GM12892 (cell line): ENCODE results near the gene EMID1.

ENCODE experiments used
- DNase-seq: peaks from one replicate; pipeline ENCODE4 v3.0.0; 2011; ENCODE audit not compliant: insufficient read length
- FAIRE-seq: peaks from 2 replicates; lab custom pipeline; 2011; peaks lifted over from hg19 to GRCh38; lab: Jason Lieb, UNC
- POLR2A ChIP-seq: IDR thresholded peaks from 2 replicates; pipeline ENCODE4 v1.6.1; 2011; ENCODE audit warnings: low read depth, low read length, control low read depth
- POLR2AphosphoS5 ChIP-seq: IDR thresholded peaks from 2 replicates; pipeline ENCODE4 v1.6.1; 2011; ENCODE audit warnings: low read depth, low read length, control low read depth
- TAF1 ChIP-seq: IDR thresholded peaks from 2 replicates; pipeline ENCODE4 v1.6.1; 2011; ENCODE audit warnings: low read depth, mild to moderate bottlenecking, control low read depth, low read length, borderline replicate concordance

Gene EMID1

DNA sequence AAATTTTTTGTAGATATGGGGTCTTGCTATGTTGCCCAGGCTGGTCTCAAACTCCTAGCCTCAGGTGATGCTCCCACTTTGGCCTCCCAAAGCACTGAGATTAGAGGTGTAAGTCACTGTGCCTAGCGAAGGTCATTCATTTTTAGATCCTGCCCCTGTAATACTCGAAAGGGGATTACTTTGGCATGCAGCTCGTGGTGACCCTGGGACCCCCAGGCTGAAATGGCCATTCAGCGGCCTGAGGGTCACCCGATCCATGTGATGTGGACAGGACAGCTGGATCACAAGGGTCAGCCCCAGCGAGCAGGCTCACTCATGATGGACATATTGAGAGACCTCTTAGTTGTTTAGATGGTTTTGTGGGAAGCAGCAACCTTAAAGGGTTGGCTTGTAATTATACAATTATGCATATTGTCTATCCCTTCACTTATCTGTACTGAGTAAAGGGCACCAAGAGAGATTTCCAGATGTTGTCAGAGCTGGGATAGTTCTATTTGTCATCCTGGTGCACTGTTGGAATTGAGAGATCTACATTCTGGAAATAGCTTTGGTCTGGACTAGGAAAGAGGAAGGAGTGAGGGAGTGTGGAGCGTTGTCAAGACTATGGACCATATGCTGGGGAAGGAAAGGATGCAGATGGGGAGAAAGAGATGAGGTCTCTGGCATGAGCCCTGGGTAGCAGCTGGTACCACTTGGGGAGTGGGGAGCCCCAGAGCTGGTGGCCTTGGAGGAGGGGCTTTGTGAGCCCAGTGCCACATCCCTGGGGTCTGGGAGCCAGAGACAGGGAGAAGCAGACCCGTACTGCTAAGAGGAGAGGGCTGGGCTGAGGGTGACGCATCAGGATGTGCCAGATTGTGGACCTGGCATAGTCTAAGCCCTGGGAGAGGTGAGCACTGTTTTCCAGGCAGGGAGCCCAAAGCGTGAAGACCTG is 46.5 kb downstream of the EMID1 start:
- no peak for FAIRE-seq

DNA sequence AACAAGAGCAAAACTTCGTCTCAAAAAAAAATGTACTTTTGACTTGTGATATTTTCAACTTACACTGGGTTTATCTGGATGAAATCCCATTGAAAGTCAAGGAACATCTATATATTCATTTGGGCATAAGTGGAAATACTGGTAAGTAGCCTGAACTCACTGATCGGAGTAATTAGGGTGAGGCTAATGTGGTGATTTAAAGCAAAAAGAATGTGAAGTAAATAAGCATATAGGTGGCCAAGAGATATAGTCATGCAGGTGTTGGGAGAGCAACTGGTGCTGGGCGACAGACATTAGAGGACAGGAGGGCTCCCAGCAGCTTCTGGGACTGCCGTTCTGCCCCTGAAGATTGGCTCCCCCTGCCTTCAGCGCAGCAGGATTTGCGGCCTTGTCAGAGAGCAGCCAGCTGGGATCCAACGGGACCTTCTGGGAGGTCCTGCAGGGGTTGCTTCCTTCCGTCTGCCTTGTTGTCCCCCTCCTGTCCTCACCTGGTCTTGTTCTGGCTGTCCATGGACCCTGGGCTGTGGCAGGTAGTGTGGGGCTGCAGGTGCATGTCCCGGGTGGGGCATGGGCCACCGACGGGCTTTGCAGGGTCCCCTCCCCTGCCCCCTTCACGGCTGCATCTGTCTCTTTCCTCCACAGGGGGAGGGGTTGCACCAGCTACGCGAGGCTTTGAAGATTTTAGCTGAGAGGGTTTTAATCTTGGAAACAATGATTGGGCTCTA is 48.0 kb downstream of the EMID1 start:
- FAIRE-seq (no peak), DNase-seq (no peak)
- no peak for TF ChIP-seq TAF1
- no peak for TF ChIP-seq POLR2A
- no peak for TF ChIP-seq POLR2AphosphoS5

More for the DNA sequence above, 46.5 kb downstream of the EMID1 start:
- DNase-seq = no peak
- TF ChIP-seq POLR2A (no peak), TAF1 (no peak), POLR2AphosphoS5 (no peak)

DNA sequence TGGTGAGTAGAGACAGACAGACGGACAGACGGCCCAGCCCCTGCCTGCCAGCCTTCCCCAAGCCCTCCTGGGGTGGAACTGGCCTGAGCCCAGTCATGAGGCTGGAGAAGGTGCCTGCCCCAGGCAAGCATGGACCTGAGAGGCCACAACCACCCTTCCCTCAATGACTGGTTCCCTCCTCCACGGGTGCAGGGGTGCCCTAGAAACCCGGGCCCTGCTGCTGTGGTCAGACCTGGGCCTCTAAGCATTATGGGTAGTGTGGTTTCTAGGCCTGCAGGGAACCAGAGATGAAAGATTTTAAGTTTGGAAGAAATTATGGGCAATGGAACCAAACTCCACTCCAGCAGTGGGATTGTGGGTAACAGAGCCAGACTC is 48.6 kb downstream of the EMID1 start:
- no peak for FAIRE-seq
- TF ChIP-seq POLR2AphosphoS5 (no peak), TAF1 (no peak), POLR2A (no peak)

DNA sequence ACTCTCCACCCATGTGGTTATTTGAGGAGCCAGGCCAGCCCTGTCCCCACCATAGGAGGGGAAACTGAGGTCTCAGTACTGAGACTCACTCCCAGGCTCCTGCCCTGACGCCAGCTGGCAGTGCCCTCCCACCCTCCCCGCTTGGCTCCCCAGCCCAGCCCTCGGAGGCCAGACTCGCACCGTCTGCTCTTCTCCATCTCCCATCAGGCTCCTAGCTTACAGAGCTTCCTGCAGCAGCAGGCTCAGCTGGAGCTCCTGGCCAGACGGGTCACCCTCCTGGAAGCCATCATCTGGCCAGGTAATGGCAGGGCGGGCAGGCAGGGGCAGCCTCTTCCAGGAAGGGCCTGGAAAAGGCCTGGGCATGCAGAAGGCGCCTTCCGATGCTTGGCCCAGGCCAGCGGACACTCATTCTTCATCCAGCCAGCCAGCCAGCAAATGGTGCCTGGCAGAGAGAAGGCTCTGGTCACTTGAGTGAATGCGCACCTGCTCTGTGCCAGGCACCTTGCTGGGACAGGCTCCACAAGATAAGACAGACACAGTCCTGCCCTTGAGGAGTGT is 49.4 kb downstream of the EMID1 start:
- no peak for DNase-seq
- TF ChIP-seq TAF1 (no peak), POLR2A (no peak), POLR2AphosphoS5 (no peak)
- no peak for FAIRE-seq

More for the DNA sequence above, 48.6 kb downstream of the EMID1 start:
- DNase-seq = no peak

DNA sequence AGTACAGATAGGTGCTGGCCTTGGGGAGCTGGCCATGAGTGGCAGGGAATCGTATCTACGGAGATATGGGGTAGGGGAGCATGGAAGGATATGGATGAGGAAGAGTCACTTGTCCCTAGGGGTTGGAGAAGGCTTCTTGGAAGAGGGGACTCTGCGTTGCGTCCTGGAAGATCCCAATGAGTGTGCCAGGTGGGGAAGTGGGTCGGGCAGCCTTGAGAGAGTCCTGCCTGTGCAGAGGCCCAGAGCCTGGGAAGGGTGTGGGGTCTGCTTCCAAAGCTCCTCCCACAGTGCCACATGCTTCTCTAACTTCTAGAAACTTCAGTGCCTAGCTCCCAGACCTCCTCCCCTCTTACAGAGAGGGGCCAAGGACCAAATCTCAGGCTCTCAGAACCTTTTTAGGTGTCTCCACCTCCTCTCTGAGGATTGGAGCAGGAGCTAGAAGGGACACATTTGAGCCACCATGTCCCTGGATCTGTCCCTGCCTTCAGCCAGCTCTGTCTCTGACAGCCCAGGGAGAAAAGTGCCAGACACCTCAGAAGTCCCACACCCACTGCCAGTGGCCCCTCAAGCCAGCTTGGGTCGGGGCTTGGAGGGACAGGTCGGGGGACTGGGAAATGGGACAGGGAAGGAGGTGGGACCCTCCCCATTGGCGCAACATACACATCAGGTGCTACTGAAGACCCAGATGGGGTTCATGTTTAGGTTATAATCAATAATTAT is 51.1 kb downstream of the EMID1 start:
- DNase-seq (no peak), FAIRE-seq (no peak)
- TF ChIP-seq POLR2AphosphoS5 (no peak), TAF1 (no peak), POLR2A (no peak)

DNA sequence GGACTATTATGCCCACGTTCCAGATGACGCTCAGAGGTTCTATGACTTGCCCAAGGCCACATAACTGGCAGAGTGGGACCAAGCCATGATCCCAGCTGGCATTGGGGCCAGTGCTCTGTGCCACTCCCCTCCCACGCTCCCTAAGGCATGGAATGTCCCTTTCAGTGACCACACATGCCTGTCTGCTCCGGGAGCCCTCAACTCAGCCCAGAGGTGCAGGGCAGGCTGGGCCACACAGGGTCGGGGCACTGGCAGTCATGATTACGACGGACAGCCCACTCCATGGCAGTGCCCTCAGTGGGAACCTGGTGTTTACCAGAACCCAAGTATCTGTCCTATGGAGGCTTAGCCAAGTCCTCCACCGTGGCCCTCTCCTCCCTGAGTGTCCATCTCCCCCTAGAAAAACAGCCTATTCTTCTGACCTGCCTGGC is 52.1 kb downstream of the EMID1 start:
- DNase-seq (no peak), FAIRE-seq (no peak)

DNA sequence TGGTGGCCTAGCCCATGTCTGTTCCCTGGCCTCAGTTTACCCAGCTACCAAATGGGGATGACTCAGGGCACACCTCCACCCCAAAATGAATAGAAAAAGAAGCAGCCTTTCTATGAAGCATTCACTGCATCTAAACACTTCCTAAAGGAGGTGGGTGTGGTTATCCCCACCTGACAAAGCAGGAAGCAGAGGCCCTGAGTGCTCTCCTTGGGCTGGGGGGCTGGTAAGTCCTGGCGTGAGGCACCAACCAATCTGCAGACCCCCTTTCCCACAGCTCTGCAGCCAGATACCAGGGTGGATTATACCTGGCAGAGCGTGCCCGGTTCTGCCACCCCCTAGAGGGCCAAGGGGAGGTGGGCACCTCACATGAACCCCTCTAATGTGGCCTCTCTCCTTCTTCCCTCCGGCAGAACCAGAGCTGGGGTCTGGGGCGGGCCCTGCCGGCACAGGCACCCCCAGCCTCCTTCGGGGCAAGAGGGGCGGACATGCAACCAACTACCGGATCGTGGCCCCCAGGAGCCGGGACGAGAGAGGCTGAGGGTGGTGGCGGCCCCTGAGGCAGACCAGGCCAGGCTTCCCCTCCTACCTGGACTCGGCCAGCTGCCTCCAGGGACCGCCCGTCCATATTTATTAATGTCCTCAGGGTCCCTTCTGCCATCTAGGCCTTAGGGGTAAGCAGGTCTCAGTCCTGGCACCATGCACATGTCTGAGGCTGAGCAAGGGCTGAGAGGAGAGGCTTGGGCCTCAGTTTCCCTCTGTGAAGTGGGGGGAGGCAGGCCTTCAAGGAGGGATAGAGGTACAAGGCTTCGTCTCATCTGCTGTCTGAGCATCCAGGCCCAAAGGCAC is 52.9 kb downstream of the EMID1 start:
- FAIRE-seq (no peak), DNase-seq (no peak)
- TF ChIP-seq POLR2A = no peak; the same call in 1 of the 2 replicates
- no peak for TF ChIP-seq POLR2AphosphoS5
- no peak for TF ChIP-seq TAF1

More for the DNA sequence above, 52.1 kb downstream of the EMID1 start:
- TF ChIP-seq POLR2A (no peak), TAF1 (no peak), POLR2AphosphoS5 (no peak)

DNA sequence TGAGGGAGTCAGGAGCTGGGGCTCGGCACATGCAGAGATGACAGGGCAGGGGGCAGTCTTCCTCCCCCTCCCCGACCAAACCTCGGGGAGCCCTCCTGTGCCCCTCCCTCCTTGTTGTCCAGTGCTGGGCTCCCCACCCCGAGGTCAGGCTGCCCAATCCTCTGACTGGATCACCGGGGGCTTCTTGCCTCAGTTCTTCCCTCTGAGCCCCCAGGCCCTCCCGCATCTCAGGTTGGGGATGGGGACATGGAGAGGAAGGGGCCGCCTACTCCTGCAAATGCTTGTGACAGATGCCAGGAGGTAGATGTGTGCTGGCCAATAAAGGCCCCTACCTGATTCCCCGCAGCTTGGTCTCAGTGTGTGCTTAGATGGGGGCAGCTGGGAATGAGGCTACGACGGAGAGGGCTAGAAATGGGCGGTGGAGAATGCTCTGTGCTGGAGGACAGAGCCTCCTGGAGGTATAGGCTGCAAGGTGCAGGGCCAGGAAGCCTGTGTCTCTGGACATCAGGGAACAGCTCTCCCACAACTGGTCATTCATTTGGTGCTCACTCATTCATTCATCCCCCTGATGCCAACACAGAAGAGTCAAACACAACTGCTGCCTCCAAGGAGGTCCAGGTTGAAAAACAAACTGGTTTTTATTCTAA is 53.7 kb downstream of the EMID1 start:
- no peak for TF ChIP-seq TAF1
- no peak for TF ChIP-seq POLR2A
- no peak for TF ChIP-seq POLR2AphosphoS5
- DNase-seq = no peak
- no peak for FAIRE-seq

DNA sequence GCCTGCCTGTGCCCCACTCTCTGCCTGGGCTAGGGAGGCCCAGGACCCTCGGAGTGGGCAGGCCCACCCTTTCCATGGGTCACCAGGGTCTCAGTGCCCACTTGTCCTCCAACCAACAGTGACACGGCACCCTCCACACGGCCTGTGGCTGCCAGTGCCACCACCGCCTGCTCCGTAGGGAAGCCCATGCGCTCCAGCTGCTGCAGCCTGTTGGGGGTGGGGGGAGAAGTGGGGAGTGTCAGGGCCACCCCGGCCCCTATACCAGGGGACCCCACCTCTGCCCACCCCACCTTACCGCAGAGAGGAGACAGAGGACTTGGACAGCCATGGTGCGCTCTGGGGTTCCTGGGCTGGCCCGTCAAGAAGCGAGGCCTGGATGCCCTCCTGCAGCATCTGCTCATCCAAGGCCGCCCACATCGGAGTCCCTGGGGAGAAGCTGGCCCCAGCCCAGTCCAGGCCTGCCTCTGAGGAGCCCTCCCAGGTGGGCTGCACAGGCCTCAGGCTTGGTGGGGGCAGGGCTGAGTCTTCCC is 54.4 kb downstream of the EMID1 start:
- TF ChIP-seq POLR2A (no peak), POLR2AphosphoS5 (no peak), TAF1 (no peak)
- DNase-seq (no peak), FAIRE-seq (no peak)
